Glomerular visceral epithelial cell (primary cell): ENCODE results near the gene HIRIP3.
"Not testable (repeated sequence)": the region's sequence is repeated elsewhere in the genome, so short reads cannot be mapped to it uniquely, and the experiment has no call there.

ENCODE experiments used
- DNase-seq: peaks from one replicate; pipeline ENCODE4 v3.0.0-alpha.2; 2016; ENCODE audit errors: extremely low spot score

HIRIP3 gene

GRCh38 chr16:29995324-29995910 is at the start of gene HIRIP3:
HIRIP3 (minus strand) TSS chr16:29995617; CDS start chr16:29995605, 12 bp downstream.
- DNase-seq = peak; percentile 73

GRCh38 chr16:30041841-30042240 is 46.4 kb upstream of the HIRIP3 start:
- no peak for DNase-seq

- DNase-seq = not testable (repeated sequence)
These were observed 45.3 kb upstream of the HIRIP3 start for GRCh38 chr16:30040690-30041089.

GRCh38 chr16:30040221-30040620 is 44.8 kb upstream of the HIRIP3 start:
- DNase-seq = no peak

- no peak for DNase-seq
These were observed 37.9 kb upstream of the HIRIP3 start for GRCh38 chr16:30033270-30033669.

GRCh38 chr16:30032083-30032819 is 36.8 kb upstream of the HIRIP3 start:
- DNase-seq = peak; percentile 66

- no peak for DNase-seq
These were observed 36.1 kb upstream of the HIRIP3 start for GRCh38 chr16:30031477-30031918.

- no peak for DNase-seq
These were observed 35.5 kb upstream of the HIRIP3 start, which contains the start of gene TLCD3B for GRCh38 chr16:30030841-30031413. TLCD3B (minus strand) TSS chr16:30031271; CDS start chr16:30030527, 744 bp downstream.

GRCh38 chr16:30030011-30030685 is 34.7 kb upstream of the HIRIP3 start:
- DNase-seq = no peak

- DNase-seq = no peak
These were observed 33.1 kb upstream of the HIRIP3 start for GRCh38 chr16:30028438-30029076.

- no peak for DNase-seq
These were observed 32.4 kb upstream of the HIRIP3 start for GRCh38 chr16:30027588-30028437.

- no peak for DNase-seq
These were observed 31.0 kb upstream of the HIRIP3 start for GRCh38 chr16:30026449-30026848.

GRCh38 chr16:30025574-30025973 is 30.2 kb upstream of the HIRIP3 start:
- no peak for DNase-seq

GRCh38 chr16:30025156-30025555 is 29.7 kb upstream of the HIRIP3 start:
- DNase-seq = no peak

- no peak for DNase-seq
These were observed 29.0 kb upstream of the HIRIP3 start for GRCh38 chr16:30024451-30024850.

- DNase-seq = no peak
These were observed 28.2 kb upstream of the HIRIP3 start for GRCh38 chr16:30023586-30023985.

- DNase-seq = no peak
These were observed 27.5 kb upstream of the HIRIP3 start, which contains the start of gene C16orf92 for GRCh38 chr16:30022887-30023286. C16orf92 (plus strand) TSS chr16:30023198; CDS start chr16:30023341, 143 bp downstream.

- DNase-seq = peak; percentile 79
These were observed 23.3 kb upstream of the HIRIP3 start for GRCh38 chr16:30018731-30019158.

- DNase-seq = not testable (repeated sequence)
These were observed 22.5 kb upstream of the HIRIP3 start for GRCh38 chr16:30017937-30018336.

- DNase-seq = no peak
These were observed 21.9 kb upstream of the HIRIP3 start for GRCh38 chr16:30017277-30017656.
